GM10847 (cell line): ENCODE results near the gene SLC13A3.

ENCODE experiments used
- POLR2A ChIP-seq: IDR thresholded peaks from 2 replicates; pipeline ENCODE4 v1.6.1; 2011; ENCODE audit not compliant: insufficient read length; ENCODE audit errors: extremely low read depth

SLC13A3 gene

GRCh38 chr20:46509523-46509922 lies 141.7 kb downstream of the SLC13A3 start:
- TF ChIP-seq POLR2A, result no peak
